Subcutaneous abdominal adipose tissue (tissue), 5 donors: Measurements from ENCODE around the gene KRT78.

Source experiments
- H3K27ac ChIP-seq: one replicate; pipeline ENCODE4 v1.7.0; 2013; ENCODE audit warnings: low read depth, mild to moderate bottlenecking, inconsistent platforms, low read length, moderate library complexity
- H3K27me3 ChIP-seq, 5 donors: one replicate each; pipeline ENCODE4 v1.7.0; 2013; ENCODE audit warnings: low read length in 5 of 5, inconsistent platforms in 1 of 5; ENCODE audit not compliant: control insufficient read depth in 5 of 5, insufficient read depth in 4 of 5
- H3K36me3 ChIP-seq, 5 donors: one replicate each; pipeline ENCODE4 v1.7.0; 2013; ENCODE audit warnings: low read length in 5 of 5; ENCODE audit not compliant: control insufficient read depth in 5 of 5, insufficient read depth in 5 of 5
- H3K4me1 ChIP-seq, 5 donors: one replicate each; pipeline ENCODE4 v1.7.0; 2013; ENCODE audit warnings: low read length in 5 of 5, mild to moderate bottlenecking in 3 of 5, moderate library complexity in 1 of 5; ENCODE audit not compliant: control insufficient read depth in 5 of 5, insufficient read depth in 5 of 5
- H3K4me3 ChIP-seq, 5 donors: one replicate each; pipeline ENCODE4 v1.7.0; 2013; ENCODE audit warnings: low read length in 5 of 5, low read depth in 1 of 5
- H3K9ac ChIP-seq, 5 donors: one replicate each; pipeline ENCODE4 v1.7.0; 2013; ENCODE audit warnings: low read length in 5 of 5, mild to moderate bottlenecking in 4 of 5, moderate library complexity in 3 of 5
- H3K9me3 ChIP-seq, 5 donors: one replicate each; pipeline ENCODE4 v1.7.0; 2013; ENCODE audit warnings: low read length in 5 of 5; ENCODE audit not compliant: control insufficient read depth in 5 of 5
- donor health status: healthy.
- donor health status: healthy.
- donor health status: healthy.
- donor health status: healthy.
- donor health status: healthy.

Gene KRT78

GRCh38 chr12:52790427-52791270, 58.1 kb downstream of the KRT78 start:
- Histone ChIP-seq H3K4me3 (no peak overlapping the region), H3K9me3 (peaks cover 0 to 2% (median 0%) of the 10 kb centered on the region in 5 donors), H3K4me1 (peaks cover 0 to 7% (median 0%) of the 10 kb centered on the region in 5 donors), H3K27me3 (peaks cover 14 to 37% (median 29%) of the 10 kb centered on the region in 5 donors), H3K27ac (no peak overlapping the region), H3K36me3 (no peaks in the 10 kb centered on the region), H3K9ac (peak overlapping the region in 1 of 5 donors; percentile 23)

GRCh38 chr12:52789637-52790426, 59.0 kb downstream of the KRT78 start:
- Histone ChIP-seq H3K9me3 (peaks cover 0 to 3% (median 0%) of the 10 kb centered on the region in 5 donors), H3K4me1 (peaks cover 0 to 7% (median 0%) of the 10 kb centered on the region in 5 donors), H3K4me3 (no peak overlapping the region), H3K27me3 (peaks cover 14 to 37% (median 29%) of the 10 kb centered on the region in 5 donors), H3K36me3 (no peaks in the 10 kb centered on the region), H3K27ac (no peak overlapping the region), H3K9ac (peak overlapping the region in 1 of 5 donors; percentile 23)

- no peak overlapping the region for H3K4me3 ChIP-seq
Measured at GRCh38 chr12:52788876-52789636, 59.7 kb downstream of the KRT78 start.

GRCh38 chr12:52788192-52788875, 60.5 kb downstream of the KRT78 start:
- H3K27me3 ChIP-seq, result peaks cover 17 to 42% (median 31%) of the 10 kb centered on the region in 5 donors
- no peak overlapping the region for H3K4me3 ChIP-seq
- H3K36me3 ChIP-seq, result no peaks in the 10 kb centered on the region
- H3K9me3 ChIP-seq, result peaks cover 0 to 3% (median 0%) of the 10 kb centered on the region in 5 donors
- no peak overlapping the region for H3K9ac ChIP-seq
- H3K27ac ChIP-seq, result no peak overlapping the region
- H3K4me1 ChIP-seq, result peaks cover 0 to 7% (median 0%) of the 10 kb centered on the region in 5 donors

More at GRCh38 chr12:52788876-52789636, 59.7 kb downstream of the KRT78 start:
- Histone ChIP-seq H3K9me3 (peaks cover 0 to 3% (median 0%) of the 10 kb centered on the region in 5 donors), H3K27me3 (peaks cover 16 to 40% (median 30%) of the 10 kb centered on the region in 5 donors), H3K36me3 (no peaks in the 10 kb centered on the region), H3K4me1 (peaks cover 0 to 7% (median 0%) of the 10 kb centered on the region in 5 donors), H3K9ac (no peak overlapping the region), H3K27ac (no peak overlapping the region)
